Measurements from ENCODE around the gene FCGBP.

- TF ChIP-seq RCOR1 (IDR thresholded peaks at IDR 0.05; ENCODE audit: low read depth, low read length) (no peak), GATA3 (IDR thresholded peaks at IDR 0.05; ENCODE audit: borderline replicate concordance) (no peak), REST (IDR thresholded peaks at IDR 0.05) (no peak), POLR2A (IDR thresholded peaks at IDR 0.05; ENCODE audit: low read length) (no peak), FOSL2 (IDR thresholded peaks at IDR 0.05) (no peak), FOSL2 (CRISPR knock-in tag; IDR thresholded peaks at IDR 0.05) (no peak), RAD21 (conservative IDR thresholded peaks at IDR 0.05 in 1 of 2, IDR thresholded peaks at IDR 0.05 in 1 of 2) (no peak), MAZ (IDR thresholded peaks at IDR 0.05; ENCODE audit: borderline replicate concordance, low read depth, low read length) (no peak), MYC (IDR thresholded peaks at IDR 0.05; ENCODE audit: borderline replicate concordance, low read length) (no peak), EHF (CRISPR knock-in tag; IDR thresholded peaks at IDR 0.05) (no peak), CBX2 (IDR thresholded peaks at IDR 0.05; ENCODE audit: borderline replicate concordance, low read depth) (no peak)
- TF ChIP-seq, protein P1, sequence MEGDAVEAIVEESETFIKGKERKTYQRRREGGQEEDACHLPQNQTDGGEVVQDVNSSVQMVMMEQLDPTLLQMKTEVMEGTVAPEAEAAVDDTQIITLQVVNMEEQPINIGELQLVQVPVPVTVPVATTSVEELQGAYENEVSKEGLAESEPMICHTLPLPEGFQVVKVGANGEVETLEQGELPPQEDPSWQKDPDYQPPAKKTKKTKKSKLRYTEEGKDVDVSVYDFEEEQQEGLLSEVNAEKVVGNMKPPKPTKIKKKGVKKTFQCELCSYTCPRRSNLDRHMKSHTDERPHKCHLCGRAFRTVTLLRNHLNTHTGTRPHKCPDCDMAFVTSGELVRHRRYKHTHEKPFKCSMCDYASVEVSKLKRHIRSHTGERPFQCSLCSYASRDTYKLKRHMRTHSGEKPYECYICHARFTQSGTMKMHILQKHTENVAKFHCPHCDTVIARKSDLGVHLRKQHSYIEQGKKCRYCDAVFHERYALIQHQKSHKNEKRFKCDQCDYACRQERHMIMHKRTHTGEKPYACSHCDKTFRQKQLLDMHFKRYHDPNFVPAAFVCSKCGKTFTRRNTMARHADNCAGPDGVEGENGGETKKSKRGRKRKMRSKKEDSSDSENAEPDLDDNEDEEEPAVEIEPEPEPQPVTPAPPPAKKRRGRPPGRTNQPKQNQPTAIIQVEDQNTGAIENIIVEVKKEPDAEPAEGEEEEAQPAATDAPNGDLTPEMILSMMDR (IDR thresholded peaks at IDR 0.05), result no peak
These were observed 18.6 kb downstream of the FCGBP start for GRCh38 chr19:39915848-39916215.
